NT2/D1 (cell line): ENCODE measurements around the gene CAMK1D.

Experiments used
- DNase-seq: peaks from one replicate; pipeline ENCODE4 v3.0.0-alpha.2; 2011; ENCODE audit warnings: low read depth, low spot score
- H3K27me3 ChIP-seq: 2 replicates; pipeline ENCODE4 v1.6.0; 2011; ENCODE audit warnings: mild to moderate bottlenecking; ENCODE audit not compliant: insufficient read length, insufficient read depth
- H3K36me3 ChIP-seq: 2 replicates; pipeline ENCODE4 v1.6.1; 2011; ENCODE audit warnings: mild to moderate bottlenecking, low read length, mixed read lengths; ENCODE audit not compliant: insufficient read depth, insufficient read length
- H3K4me1 ChIP-seq: 2 replicates; pipeline ENCODE4 v1.5.1; 2011; ENCODE audit not compliant: insufficient read depth, insufficient read length
- H3K4me3 ChIP-seq: 2 replicates; pipeline ENCODE4 v1.5.1; 2011; ENCODE audit warnings: low read depth; ENCODE audit not compliant: insufficient read length
- H3K9ac ChIP-seq: 2 replicates; pipeline ENCODE4 v1.6.0; 2011; ENCODE audit warnings: low read depth; ENCODE audit not compliant: insufficient read length
- H3K9me3 ChIP-seq: 2 replicates; pipeline ENCODE4 v1.5.1; 2011; ENCODE audit warnings: mild to moderate bottlenecking, low read length; ENCODE audit not compliant: insufficient read depth
- SUZ12 ChIP-seq: IDR thresholded peaks from 2 replicates; pipeline ENCODE4 v1.6.1; 2011; ENCODE audit not compliant: insufficient read length, insufficient read depth; ENCODE audit errors: extremely low read depth
- YY1 ChIP-seq: IDR thresholded peaks from 2 replicates; pipeline ENCODE4 v1.6.1; 2011; ENCODE audit not compliant: insufficient read length, insufficient read depth
- ZNF274 ChIP-seq: IDR thresholded peaks from 2 replicates; pipeline ENCODE4 v1.6.1; 2011; ENCODE audit warnings: mild to moderate bottlenecking, low read depth, low read length

The CAMK1D gene

GRCh38 chr10:12687996-12688395 lies 338.6 kb downstream of the CAMK1D start:
- Histone ChIP-seq H3K9ac (no peak overlapping the region), H3K27me3 (no peaks in the 10 kb centered on the region), H3K4me1 (no peaks in the 10 kb centered on the region), H3K36me3 (no peaks in the 10 kb centered on the region), H3K4me3 (no peak overlapping the region), H3K9me3 (no peaks in the 10 kb centered on the region)
- no peak for DNase-seq
- no peak for TF ChIP-seq ZNF274
- TF ChIP-seq SUZ12, result no peak
- no peak for TF ChIP-seq YY1

- no peak overlapping the region for H3K4me3 ChIP-seq
- H3K9me3 ChIP-seq, result no peaks in the 10 kb centered on the region
- H3K9ac ChIP-seq, result no peak overlapping the region
- DNase-seq, result no peak
- no peaks in the 10 kb centered on the region for H3K27me3 ChIP-seq
- no peak for TF ChIP-seq YY1
- TF ChIP-seq ZNF274, result no peak
- TF ChIP-seq SUZ12, result no peak
- no peaks in the 10 kb centered on the region for H3K4me1 ChIP-seq
- H3K36me3 ChIP-seq, result no peaks in the 10 kb centered on the region
These were observed 340.5 kb downstream of the CAMK1D start for GRCh38 chr10:12689893-12690292.

DNA sequence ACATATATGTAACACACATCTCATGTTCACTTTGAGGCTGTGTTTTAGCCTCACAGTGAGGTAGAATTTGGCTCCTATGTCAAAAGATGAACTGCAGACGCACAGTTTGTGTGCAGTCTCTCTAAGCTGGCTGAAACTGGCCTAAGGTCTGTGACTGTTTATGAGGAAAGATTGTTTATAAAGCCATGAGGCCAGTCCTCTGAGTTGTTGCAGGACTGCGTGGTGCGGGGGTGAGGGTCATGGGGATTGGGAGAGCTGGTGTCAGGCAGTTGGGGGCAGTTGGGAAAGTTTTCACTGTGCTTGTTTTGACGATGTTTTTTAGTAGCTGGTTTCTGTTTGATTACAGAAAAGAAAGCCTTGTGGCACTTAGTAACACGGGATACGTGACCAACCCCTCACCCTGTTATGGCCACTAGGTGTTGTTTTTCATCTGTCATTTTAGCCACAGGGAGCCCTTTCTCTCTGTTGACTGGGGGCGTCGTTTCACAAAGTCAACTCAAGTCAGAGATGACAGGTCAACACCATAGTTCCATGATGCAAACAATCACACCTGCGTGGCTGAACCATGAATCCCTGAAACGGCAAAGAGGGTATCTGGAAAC lies 341.3 kb downstream of the CAMK1D start:
- DNase-seq, result no peak
- H3K36me3 ChIP-seq, result no peaks in the 10 kb centered on the region
- no peaks in the 10 kb centered on the region for H3K9me3 ChIP-seq
- no peak for TF ChIP-seq YY1
- no peak for TF ChIP-seq ZNF274
- no peak for TF ChIP-seq SUZ12
- H3K4me1 ChIP-seq, result no peaks in the 10 kb centered on the region
- no peak overlapping the region for H3K4me3 ChIP-seq
- H3K27me3 ChIP-seq, result no peaks in the 10 kb centered on the region
- no peak overlapping the region for H3K9ac ChIP-seq

DNA sequence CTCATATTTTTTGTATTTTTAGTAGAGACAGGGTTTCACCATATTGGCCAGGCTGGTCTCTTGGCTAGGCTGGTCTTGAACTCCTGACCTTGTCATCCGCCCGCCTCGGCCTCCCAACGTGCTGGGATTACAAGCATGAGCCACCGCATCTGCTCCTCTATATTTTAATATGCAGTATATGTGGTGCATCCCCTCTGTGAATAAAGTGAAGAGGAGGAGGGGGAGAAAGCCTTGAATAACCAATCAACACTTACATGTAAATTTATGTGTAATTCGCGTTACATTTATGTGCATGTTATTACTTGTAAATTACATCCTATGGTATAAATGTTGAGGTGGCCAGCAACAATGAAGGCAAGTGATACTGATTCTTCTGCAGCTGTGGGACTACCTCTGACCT lies 342.2 kb downstream of the CAMK1D start:
- Histone ChIP-seq H3K4me1 (no peaks in the 10 kb centered on the region), H3K36me3 (no peaks in the 10 kb centered on the region), H3K9me3 (no peaks in the 10 kb centered on the region), H3K4me3 (no peak overlapping the region), H3K27me3 (no peaks in the 10 kb centered on the region), H3K9ac (no peak overlapping the region)
- DNase-seq, result no peak
- no peak for TF ChIP-seq YY1
- no peak for TF ChIP-seq SUZ12
- TF ChIP-seq ZNF274, result no peak

GRCh38 chr10:12697764-12698163 lies 348.4 kb downstream of the CAMK1D start:
- no peak overlapping the region for H3K4me3 ChIP-seq
- no peak for DNase-seq
- TF ChIP-seq ZNF274 (no peak), SUZ12 (no peak), YY1 (no peak)
- H3K4me1 ChIP-seq, result no peaks in the 10 kb centered on the region
- H3K9me3 ChIP-seq, result no peaks in the 10 kb centered on the region
- H3K36me3 ChIP-seq, result no peaks in the 10 kb centered on the region
- H3K9ac ChIP-seq, result no peak overlapping the region
- H3K27me3 ChIP-seq, result no peaks in the 10 kb centered on the region

GRCh38 chr10:12699258-12699700 lies 349.9 kb downstream of the CAMK1D start:
- no peak for DNase-seq
- TF ChIP-seq YY1 (no peak), ZNF274 (no peak), SUZ12 (no peak)
- Histone ChIP-seq H3K36me3 (no peaks in the 10 kb centered on the region), H3K27me3 (no peaks in the 10 kb centered on the region), H3K9me3 (no peaks in the 10 kb centered on the region), H3K4me1 (no peaks in the 10 kb centered on the region), H3K9ac (no peak overlapping the region), H3K4me3 (no peak overlapping the region)

DNA sequence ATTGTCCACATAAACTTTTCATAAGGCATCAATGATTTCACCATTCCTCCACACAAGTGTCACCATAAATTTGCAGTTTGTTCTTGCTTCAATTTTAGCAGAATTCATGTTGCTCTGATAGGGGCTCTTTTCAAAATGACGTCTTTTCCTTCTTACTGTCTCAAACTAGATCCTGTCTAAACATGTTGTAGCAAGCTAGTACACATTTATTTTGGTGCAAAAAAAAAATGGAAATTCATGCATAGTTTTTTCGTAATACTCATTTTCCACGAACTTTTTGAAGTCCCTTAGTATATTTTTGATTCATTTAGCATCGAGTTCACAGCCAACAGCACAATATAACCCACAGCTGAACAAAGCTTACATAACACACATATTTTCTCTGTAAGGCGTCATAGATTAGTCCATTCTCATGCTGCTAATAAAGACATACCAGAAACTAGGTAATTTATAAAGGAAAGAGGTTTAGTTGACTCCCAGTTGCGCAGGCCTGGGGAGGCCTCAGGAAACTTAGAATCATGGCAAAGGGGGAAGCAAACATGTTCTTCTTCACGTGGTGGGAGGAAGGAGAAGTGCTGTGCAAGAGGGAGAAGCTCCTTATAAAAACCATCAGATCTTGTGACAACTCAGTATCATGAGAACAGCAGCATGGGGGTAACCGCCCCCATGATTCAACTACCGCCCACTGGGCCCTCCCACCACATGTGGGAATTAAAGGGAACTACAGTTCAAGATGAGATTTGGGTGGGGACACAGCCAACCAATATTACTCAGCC lies 350.6 kb downstream of the CAMK1D start:
- H3K27me3 ChIP-seq, result no peaks in the 10 kb centered on the region
- no peak for DNase-seq
- TF ChIP-seq SUZ12, result no peak
- no peak for TF ChIP-seq ZNF274
- no peak for TF ChIP-seq YY1
- no peaks in the 10 kb centered on the region for H3K4me1 ChIP-seq
- no peak overlapping the region for H3K9ac ChIP-seq
- no peaks in the 10 kb centered on the region for H3K9me3 ChIP-seq
- H3K36me3 ChIP-seq, result no peaks in the 10 kb centered on the region
- no peak overlapping the region for H3K4me3 ChIP-seq
